SH-SY5Y (cell line): ENCODE data around the gene MTCL1.

ENCODE experiments used
- GATA2 ChIP-seq: IDR thresholded peaks from 2 replicates; pipeline ENCODE4 v1.6.1; 2011; ENCODE audit warnings: mild to moderate bottlenecking, low read depth, low read length
- GATA3 ChIP-seq: IDR thresholded peaks from 2 replicates; pipeline ENCODE4 v1.6.1; 2011; ENCODE audit warnings: low read depth, mild to moderate bottlenecking, low read length, moderate library complexity

DNA sequence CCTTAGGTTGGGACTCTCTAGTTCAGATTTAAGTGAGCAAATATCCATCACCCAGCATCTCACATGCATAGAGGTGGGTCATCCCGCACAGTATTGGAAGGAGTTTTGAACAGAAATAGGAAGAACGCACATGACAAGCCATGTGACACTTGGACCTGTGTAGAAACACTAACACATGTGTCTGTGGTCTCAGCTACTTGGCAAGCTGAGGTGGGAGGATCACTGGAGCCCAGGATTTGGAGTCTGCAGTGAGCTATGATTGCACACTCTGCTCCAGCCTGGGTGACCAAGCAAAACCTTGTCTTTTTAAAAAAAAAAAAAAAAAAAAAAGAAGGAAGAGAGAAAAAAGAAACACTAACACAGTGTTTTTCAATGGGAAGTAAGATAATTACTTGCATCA lies 5.4 kb upstream of the MTCL1 start:
- TF ChIP-seq GATA3: no peak
- no peak for TF ChIP-seq GATA2
